GM19240 (cell line): ENCODE results near the gene TRAPPC12.

ENCODE experiments used
- DNase-seq: peaks from one replicate; pipeline ENCODE4 v3.0.0; 2011; ENCODE audit warnings: low spot score; ENCODE audit not compliant: insufficient read length

Gene TRAPPC12

GRCh38 chr2:3466482-3466863 is 87.0 kb downstream of the TRAPPC12 start:
- DNase-seq: no peak

GRCh38 chr2:3466966-3467365 is 87.5 kb downstream of the TRAPPC12 start:
- DNase-seq: no peak

GRCh38 chr2:3467654-3468053 is 88.2 kb downstream of the TRAPPC12 start:
- no peak for DNase-seq

GRCh38 chr2:3468296-3468988 is 88.9 kb downstream of the TRAPPC12 start:
- no peak for DNase-seq

- no peak for DNase-seq
Measured at GRCh38 chr2:3469486-3469885, 90.0 kb downstream of the TRAPPC12 start.

- DNase-seq: no peak
Measured at GRCh38 chr2:3470166-3470651, 90.7 kb downstream of the TRAPPC12 start.

GRCh38 chr2:3470856-3471737 is 91.6 kb downstream of the TRAPPC12 start:
- DNase-seq: no peak

GRCh38 chr2:3472296-3472695 is 92.8 kb downstream of the TRAPPC12 start:
- no peak for DNase-seq

GRCh38 chr2:3472966-3473365 is 93.5 kb downstream of the TRAPPC12 start:
- DNase-seq: no peak

GRCh38 chr2:3475771-3476170 is 96.3 kb downstream of the TRAPPC12 start:
- DNase-seq: no peak

- DNase-seq: no peak
Measured at GRCh38 chr2:3476321-3476984, 97.0 kb downstream of the TRAPPC12 start.

- no peak for DNase-seq
Measured at GRCh38 chr2:3476985-3477327, 97.5 kb downstream of the TRAPPC12 start.

GRCh38 chr2:3478846-3479385 is 99.4 kb downstream of the TRAPPC12 start:
- no peak for DNase-seq

GRCh38 chr2:3479430-3480320 is 100.2 kb downstream of the TRAPPC12 start:
- DNase-seq: no peak

- DNase-seq: no peak
Measured at GRCh38 chr2:3480352-3481010, 101.0 kb downstream of the TRAPPC12 start.

GRCh38 chr2:3481011-3481400 is 101.5 kb downstream of the TRAPPC12 start:
- no peak for DNase-seq

GRCh38 chr2:3481736-3482362 is 102.4 kb downstream of the TRAPPC12 start:
- DNase-seq: no peak

- DNase-seq: no peak
Measured at GRCh38 chr2:3482363-3482821, 102.9 kb downstream of the TRAPPC12 start.

GRCh38 chr2:3483227-3483985 is 103.9 kb downstream of the TRAPPC12 start:
- DNase-seq: no peak
